ENCODE results near the gene COL28A1. TPM values are rescaled to one million over a fixed set of nuclear protein-coding genes. Genes with fewer than 3 reads are reported as not detected.

COL28A1 gene
- total RNA-seq, 1 donor from 2014 or later: 0.16 TPM

GRCh38 chr7:7554649-7555575, 19.2 kb upstream of the COL28A1 start:
- intact Hi-C loops (cut with micrococcal nuclease): no loop called here
- no peaks in the 10 kb centered on the region for H3K27me3 Mint-ChIP-seq
- H3K4me3 Mint-ChIP-seq: no peak overlapping the region
- H3K9me3 Mint-ChIP-seq: peaks cover 16% of the 10 kb centered on the region
- DNase-seq (no peak), ATAC-seq (ENCODE audit: low read depth) (no peak)
- ChIA-PET POLR2A (no interaction called here), CTCF (no interaction called here)
- H3K4me1 Mint-ChIP-seq: no peaks in the 10 kb centered on the region
- H3K27ac Mint-ChIP-seq: no peak overlapping the region
- peaks cover 25% of the 10 kb centered on the region for H3K36me3 Mint-ChIP-seq (ENCODE audit: low read depth)
- TF ChIP-seq CTCF (IDR thresholded peaks at IDR 0.05): no peak

- ChIA-PET POLR2A (no interaction called here), CTCF (no interaction called here)
- H3K4me3 Mint-ChIP-seq: no peak overlapping the region
- peaks cover 11% of the 10 kb centered on the region for H3K9me3 Mint-ChIP-seq
- no peak for TF ChIP-seq CTCF (IDR thresholded peaks at IDR 0.05)
- H3K27me3 Mint-ChIP-seq: no peaks in the 10 kb centered on the region
- intact Hi-C loops (cut with micrococcal nuclease): no loop called here
- DNase-seq (no peak), ATAC-seq (ENCODE audit: low read depth) (no peak)
- H3K36me3 Mint-ChIP-seq (ENCODE audit: low read depth): peaks cover 18% of the 10 kb centered on the region
- no peaks in the 10 kb centered on the region for H3K4me1 Mint-ChIP-seq
- H3K27ac Mint-ChIP-seq: no peak overlapping the region
Observed at GRCh38 chr7:7554021-7554432, 18.4 kb upstream of the COL28A1 start.

- ChIA-PET CTCF (no interaction called here), POLR2A (no interaction called here)
- Mint-ChIP-seq H3K4me3 (no peak overlapping the region), H3K9me3 (peaks cover 5% of the 10 kb centered on the region), H3K36me3 (ENCODE audit: low read depth) (peaks cover 12% of the 10 kb centered on the region), H3K27me3 (no peaks in the 10 kb centered on the region), H3K4me1 (no peaks in the 10 kb centered on the region), H3K27ac (no peak overlapping the region)
- no peak for ATAC-seq (ENCODE audit: low read depth)
- TF ChIP-seq CTCF (IDR thresholded peaks at IDR 0.05): no peak
- intact Hi-C loops (cut with micrococcal nuclease): no loop called here
- DNase-seq: no peak
Observed at GRCh38 chr7:7553386-7553785, 17.7 kb upstream of the COL28A1 start.

- no peak overlapping the region for H3K27ac Mint-ChIP-seq
- ATAC-seq (ENCODE audit: low read depth) (no peak), DNase-seq (no peak)
- intact Hi-C loops (cut with micrococcal nuclease): no loop called here
- peaks cover 4% of the 10 kb centered on the region for H3K36me3 Mint-ChIP-seq (ENCODE audit: low read depth)
- no peak overlapping the region for H3K4me3 Mint-ChIP-seq
- H3K27me3 Mint-ChIP-seq: no peaks in the 10 kb centered on the region
- no peak for TF ChIP-seq CTCF (IDR thresholded peaks at IDR 0.05)
- no peaks in the 10 kb centered on the region for H3K9me3 Mint-ChIP-seq
- ChIA-PET CTCF (no interaction called here), POLR2A (no interaction called here)
- H3K4me1 Mint-ChIP-seq: no peaks in the 10 kb centered on the region
Observed at GRCh38 chr7:7552199-7552598, 16.5 kb upstream of the COL28A1 start.

- intact Hi-C loops (cut with micrococcal nuclease): no loop called here
- Mint-ChIP-seq H3K9me3 (no peaks in the 10 kb centered on the region), H3K4me3 (no peak overlapping the region), H3K4me1 (no peaks in the 10 kb centered on the region), H3K36me3 (ENCODE audit: low read depth) (peaks cover 4% of the 10 kb centered on the region), H3K27ac (no peak overlapping the region), H3K27me3 (no peaks in the 10 kb centered on the region)
- DNase-seq (no peak), ATAC-seq (ENCODE audit: low read depth) (no peak)
- CTCF ChIA-PET: interaction anchor here (0.7 to 1.8 kb wide), 3 partner anchors 9 to 485 kb away, joined by 3 to 5 read pairs (median 3); no protein-coding TSS in a partner anchor
- no peak for TF ChIP-seq CTCF (IDR thresholded peaks at IDR 0.05)
- POLR2A ChIA-PET: no interaction called here
Observed at GRCh38 chr7:7550663-7551062, 15.0 kb upstream of the COL28A1 start.
